Peyer's patch (tissue), 4 donors: ENCODE results near the gene PSMB5. TPM values are rescaled to one million over a fixed set of nuclear protein-coding genes. Genes with fewer than 3 reads are reported as not detected.

Source experiments
- DNase-seq, 3 donors: peaks; one replicate each; pipeline ENCODE4 v3.0.0-alpha.2; 2017 to 2019
- H3K27ac ChIP-seq, 4 donors: fragments of 200-600 bp; sonication (generic); one replicate each; pipeline ENCODE4 v1.5.1; 2016 to 2019
- H3K27me3 ChIP-seq, 2 donors: fragments of 200-600 bp; sonication (generic); one replicate each; pipeline ENCODE4 v1.5.1; 2019
- H3K36me3 ChIP-seq, 3 donors: fragments of 200-600 bp; sonication (generic); one replicate each; pipeline ENCODE4 v1.5.1; 2016 to 2019
- H3K4me1 ChIP-seq, 4 donors: fragments of 200-600 bp; sonication (generic); one replicate each; pipeline ENCODE4 v1.5.1; 2016 to 2019
- H3K4me3 ChIP-seq, 4 donors: fragments of 200-600 bp; sonication (generic); 1 replicate in 3 of 4; 2 replicates in 1 of 4; pipeline ENCODE4 v1.5.1; 2016 to 2019; ENCODE audit warnings: mild to moderate bottlenecking in 1 of 4
- H3K9me3 ChIP-seq, 4 donors: fragments of 200-600 bp; sonication (generic); one replicate each; pipeline ENCODE4 v1.5.1; 2016 to 2019; ENCODE audit warnings: mild to moderate bottlenecking in 1 of 4
- POLR2A ChIP-seq, 2 donors: fragments of 450-650 bp; IDR thresholded peaks; one replicate each; pipeline ENCODE4 v1.5.1; 2017; ENCODE audit warnings: antibody characterized with exemption in 2 of 2, mild to moderate bottlenecking in 2 of 2, moderate library complexity in 2 of 2
- total RNA-seq, 4 donors: library from RNA; depleted of rRNA; stranded (reverse); fragments of >200 nt; gene quantifications; one replicate each; pipeline ENCODE4 v1.1.0, GENCODE V29; 2016
- TF ChIP-seq, protein P1 (sequence below), 6 experiments: fragments of 450-650 bp in 4 of 6; fragments of 200-600 bp in 2 of 6; sonication (generic) in 1 of 6; IDR thresholded peaks; one replicate each; pipeline ENCODE4 v1.5.1; 2017 to 2019; ENCODE audit warnings: antibody characterized with exemption in 6 of 6, mild to moderate bottlenecking in 3 of 6, moderate library complexity in 1 of 6

Gene PSMB5
- total RNA-seq, 4 donors from 2014 or later: 49.6 to 116 (median 68.8) TPM

DNA sequence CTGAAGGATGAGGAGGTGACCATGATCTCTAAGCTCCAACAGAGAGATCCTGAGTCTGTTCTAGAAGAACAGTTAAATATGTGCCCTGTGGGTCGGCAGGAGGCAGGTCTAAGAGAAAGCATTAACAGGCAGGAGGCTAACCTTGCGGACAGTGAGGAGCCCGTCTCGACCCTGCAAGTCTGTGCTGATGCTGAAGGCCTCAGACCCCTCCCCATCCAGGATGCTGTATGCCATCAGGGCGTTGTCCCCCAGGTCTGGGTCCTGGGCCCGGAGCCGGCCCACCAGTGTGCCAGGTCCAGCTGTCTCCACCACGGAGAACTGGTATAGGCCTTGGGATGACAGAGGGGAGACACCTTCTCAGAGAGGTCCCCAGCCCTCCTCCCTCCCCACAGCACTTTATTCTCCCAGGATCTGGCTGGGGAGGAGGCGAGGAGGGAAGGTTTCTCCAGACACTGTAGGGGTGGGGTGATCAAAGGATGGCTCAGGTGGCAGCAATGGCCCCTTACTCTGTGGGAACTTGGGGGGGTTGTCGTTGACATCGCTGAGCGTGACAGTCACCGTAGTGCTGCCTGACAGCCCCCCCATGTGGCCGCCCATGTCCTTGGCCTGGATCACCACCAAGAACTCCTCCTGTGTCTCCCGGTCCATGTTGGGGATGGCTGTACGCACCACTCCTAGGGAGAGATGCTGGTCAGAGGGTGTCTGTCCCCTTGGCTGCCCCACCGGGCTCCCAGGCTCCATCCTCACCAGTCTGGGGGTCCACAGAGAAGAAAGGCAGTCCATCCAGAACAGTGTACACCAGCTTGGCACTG, 19.5 kb upstream of the PSMB5 start:
- Histone ChIP-seq H3K4me3 (no peak overlapping the region), H3K27me3 (no peaks in the 10 kb centered on the region), H3K4me1 (peaks cover 0 to 13% (median 6%) of the 10 kb centered on the region in 4 donors), H3K9me3 (no peaks in the 10 kb centered on the region), H3K27ac (no peak overlapping the region), H3K36me3 (peaks cover 0 to 7% (median 0%) of the 10 kb centered on the region in 3 donors)
- TF ChIP-seq, protein P1, sequence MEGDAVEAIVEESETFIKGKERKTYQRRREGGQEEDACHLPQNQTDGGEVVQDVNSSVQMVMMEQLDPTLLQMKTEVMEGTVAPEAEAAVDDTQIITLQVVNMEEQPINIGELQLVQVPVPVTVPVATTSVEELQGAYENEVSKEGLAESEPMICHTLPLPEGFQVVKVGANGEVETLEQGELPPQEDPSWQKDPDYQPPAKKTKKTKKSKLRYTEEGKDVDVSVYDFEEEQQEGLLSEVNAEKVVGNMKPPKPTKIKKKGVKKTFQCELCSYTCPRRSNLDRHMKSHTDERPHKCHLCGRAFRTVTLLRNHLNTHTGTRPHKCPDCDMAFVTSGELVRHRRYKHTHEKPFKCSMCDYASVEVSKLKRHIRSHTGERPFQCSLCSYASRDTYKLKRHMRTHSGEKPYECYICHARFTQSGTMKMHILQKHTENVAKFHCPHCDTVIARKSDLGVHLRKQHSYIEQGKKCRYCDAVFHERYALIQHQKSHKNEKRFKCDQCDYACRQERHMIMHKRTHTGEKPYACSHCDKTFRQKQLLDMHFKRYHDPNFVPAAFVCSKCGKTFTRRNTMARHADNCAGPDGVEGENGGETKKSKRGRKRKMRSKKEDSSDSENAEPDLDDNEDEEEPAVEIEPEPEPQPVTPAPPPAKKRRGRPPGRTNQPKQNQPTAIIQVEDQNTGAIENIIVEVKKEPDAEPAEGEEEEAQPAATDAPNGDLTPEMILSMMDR (IDR thresholded peaks at IDR 0.05): peak in 1 of 6 experiments; percentile 14
- TF ChIP-seq POLR2A (IDR thresholded peaks at IDR 0.05): no peak
- DNase-seq: peak in 1 of 3 donors; percentile 42

GRCh38 chr14:23053426-23053825, 18.7 kb upstream of the PSMB5 start:
- DNase-seq: peak in 1 of 3 donors; percentile 27
- no peak for TF ChIP-seq POLR2A (IDR thresholded peaks at IDR 0.05)
- TF ChIP-seq, protein P1 (IDR thresholded peaks at IDR 0.05): no peak
- no peaks in the 10 kb centered on the region for H3K9me3 ChIP-seq

GRCh38 chr14:23052671-23053070, 18.0 kb upstream of the PSMB5 start:
- TF ChIP-seq POLR2A (IDR thresholded peaks at IDR 0.05): no peak
- TF ChIP-seq, protein P1 (IDR thresholded peaks at IDR 0.05): no peak
- Histone ChIP-seq H3K4me1 (peaks cover 0 to 13% (median 6%) of the 10 kb centered on the region in 4 donors), H3K27ac (no peak overlapping the region), H3K4me3 (no peak overlapping the region), H3K27me3 (no peaks in the 10 kb centered on the region), H3K36me3 (no peaks in the 10 kb centered on the region), H3K9me3 (no peaks in the 10 kb centered on the region)
- peak in 1 of 3 donors; percentile 21 for DNase-seq

More at GRCh38 chr14:23053426-23053825, 18.7 kb upstream of the PSMB5 start:
- Histone ChIP-seq H3K4me1 (peaks cover 0 to 13% (median 6%) of the 10 kb centered on the region in 4 donors), H3K27ac (no peak overlapping the region), H3K27me3 (no peaks in the 10 kb centered on the region), H3K36me3 (no peaks in the 10 kb centered on the region), H3K4me3 (no peak overlapping the region)

DNA sequence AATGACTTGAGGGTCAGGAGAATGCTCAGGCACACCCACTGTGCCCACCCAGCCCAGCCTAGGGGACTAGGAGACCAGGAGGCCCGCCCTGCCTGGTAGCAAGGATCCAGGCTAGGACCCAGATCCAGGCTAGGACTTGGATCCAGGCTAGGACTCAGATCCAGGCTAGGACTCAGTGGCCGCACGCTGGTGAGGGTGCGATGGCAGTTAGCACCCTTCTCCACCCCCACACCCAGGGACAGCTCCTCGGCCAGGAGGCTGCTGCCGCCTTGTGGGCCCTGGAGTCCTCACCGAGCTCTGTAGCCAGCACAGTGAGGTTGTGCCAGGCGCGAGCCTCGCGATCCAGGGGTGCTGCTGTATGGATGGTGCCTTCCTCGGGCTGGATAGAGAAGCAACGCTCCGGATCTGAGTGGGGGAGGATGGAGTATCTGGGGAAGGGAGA, 17.5 kb upstream of the PSMB5 start:
- no peak overlapping the region for H3K27ac ChIP-seq
- H3K27me3 ChIP-seq: no peaks in the 10 kb centered on the region
- peaks cover 0 to 12% (median 5%) of the 10 kb centered on the region in 4 donors for H3K4me1 ChIP-seq

GRCh38 chr14:23051141-23052057, 16.7 kb upstream of the PSMB5 start:
- no peak overlapping the region for H3K4me3 ChIP-seq
- TF ChIP-seq POLR2A (IDR thresholded peaks at IDR 0.05): no peak
- TF ChIP-seq, protein P1 (IDR thresholded peaks at IDR 0.05): no peak
- no peaks in the 10 kb centered on the region for H3K36me3 ChIP-seq
- no peak overlapping the region for H3K27ac ChIP-seq
- no peaks in the 10 kb centered on the region for H3K27me3 ChIP-seq
- DNase-seq: peak in 1 of 3 donors; percentile 16
- H3K9me3 ChIP-seq: no peaks in the 10 kb centered on the region
- H3K4me1 ChIP-seq: peaks cover 0 to 4% (median under 1%) of the 10 kb centered on the region in 4 donors

More for the DNA sequence above, 17.5 kb upstream of the PSMB5 start:
- H3K36me3 ChIP-seq: no peaks in the 10 kb centered on the region
- peak in 1 of 3 donors; percentile 50 for DNase-seq
- H3K4me3 ChIP-seq: no peak overlapping the region
- no peaks in the 10 kb centered on the region for H3K9me3 ChIP-seq
- TF ChIP-seq POLR2A (IDR thresholded peaks at IDR 0.05): no peak
- TF ChIP-seq, protein P1 (IDR thresholded peaks at IDR 0.05): peak in 1 of 6 experiments; percentile 5
